K562 (cell line): Measurements from ENCODE around the gene PGPEP1. TPM values are rescaled to one million over a fixed set of nuclear protein-coding genes. Genes with fewer than 3 reads are reported as not detected.
"Not testable (repeated sequence)": the region's sequence is repeated elsewhere in the genome, so short reads cannot be mapped to it uniquely, and the experiment has no call there.

Experiments used
- CXXC5 ChIP-seq: fragments of 250-450 bp; sonication (Bioruptor Pico); IDR thresholded peaks from 2 replicates; pipeline ENCODE4 v1.8.0; 2022; ENCODE audit warnings: inconsistent platforms, mild to moderate bottlenecking, moderate library complexity
- ETV1 ChIP-seq: fragments of 450-650 bp; conservative IDR thresholded peaks from 2 replicates; pipeline ENCODE4 v1.6.1; 2016; ENCODE audit warnings: missing genetic modification characterization, control low read depth, low read depth, missing compliant biosample characterization
- MXD1 ChIP-seq: fragments of 250-450 bp; sonication (Bioruptor Pico); IDR thresholded peaks from 2 replicates; pipeline ENCODE4 v1.8.0; 2021; ENCODE audit warnings: borderline replicate concordance, mild to moderate bottlenecking, moderate library complexity; ENCODE audit not compliant: poor library complexity, severe bottlenecking
- MYC ChIP-seq, 2 experiments: fragments of 250-450 bp in 1 of 2; sonication (Bioruptor Pico) in 1 of 2; IDR thresholded peaks; 2 replicates each; pipeline versions ENCODE4 v1.5.1 to v1.6.1; 2012 to 2021; ENCODE audit warnings: low read depth in 2 of 2, borderline replicate concordance in 1 of 2, improper control_type of control experiment in 1 of 2, low read length in 1 of 2, mild to moderate bottlenecking in 1 of 2, moderate library complexity in 1 of 2
- NR2C1 ChIP-seq, 2 experiments: fragments of 450-650 bp; IDR thresholded peaks; 2 replicates each; pipeline ENCODE4 v1.6.1; 2017; ENCODE audit warnings: mild to moderate bottlenecking in 2 of 2, antibody characterized with exemption in 1 of 2, inconsistent platforms in 1 of 2, missing compliant biosample characterization in 1 of 2, missing genetic modification characterization in 1 of 2
- NR2C2 ChIP-seq, 2 experiments: fragments of 200-800 bp in 1 of 2; sonication (Bioruptor generic) in 1 of 2; sonication (generic) in 1 of 2; formaldehyde crosslinking in 1 of 2; IDR thresholded peaks; 2 replicates each; pipeline versions ENCODE4 v1.6.1 to v1.8.0; 2016 to 2022; ENCODE audit warnings: mild to moderate bottlenecking in 1 of 2, missing compliant biosample characterization in 1 of 2, missing genetic modification characterization in 1 of 2, missing genetic modification reagents in 1 of 2
- NR4A1 ChIP-seq, 2 experiments: fragments of 250-450 bp in 1 of 2; fragments of 450-650 bp in 1 of 2; sonication (Bioruptor Pico) in 1 of 2; IDR thresholded peaks; 2 replicates each; pipeline versions ENCODE4 v1.4.0 to v1.6.1; 2016 to 2020; ENCODE audit warnings: mild to moderate bottlenecking in 2 of 2, missing compliant biosample characterization in 1 of 2, missing genetic modification characterization in 1 of 2, moderate library complexity in 1 of 2
- POLR2B ChIP-seq: fragments of 450-650 bp; IDR thresholded peaks from 2 replicates; pipeline ENCODE4 v1.6.1; 2018; ENCODE audit warnings: low read depth; ENCODE audit not compliant: partially characterized antibody
- POLR2G ChIP-seq: fragments of 200-400 bp; formaldehyde crosslinking; IDR thresholded peaks from 2 replicates; pipeline ENCODE4 v1.6.1; 2017; ENCODE audit warnings: low read depth, mild to moderate bottlenecking, antibody characterized with exemption, low read length, moderate library complexity
- TEAD2 ChIP-seq: fragments of 450-650 bp; IDR thresholded peaks from 2 replicates; pipeline ENCODE4 v1.6.1; 2016; ENCODE audit warnings: missing genetic modification characterization, control low read depth, missing compliant biosample characterization
- THRB ChIP-seq: fragments of 450-650 bp; formaldehyde crosslinking; conservative IDR thresholded peaks from 2 replicates; pipeline ENCODE4 v1.4.0; 2022; ENCODE audit warnings: mild to moderate bottlenecking, missing genetic modification characterization
- ZFX ChIP-seq: sonication (generic); formaldehyde crosslinking; IDR thresholded peaks from 2 replicates; pipeline ENCODE4 v1.8.0; 2022; ENCODE audit warnings: mild to moderate bottlenecking, missing genetic modification reagents, moderate library complexity
- ZNF140 ChIP-seq: fragments of 250-450 bp; sonication (Bioruptor Pico); IDR thresholded peaks from 2 replicates; pipeline ENCODE4 v1.8.0; 2021; ENCODE audit warnings: moderate library complexity, mild to moderate bottlenecking, inconsistent platforms
- ZNF395 ChIP-seq: fragments of 200-800 bp; sonication (Bioruptor generic); IDR thresholded peaks from 2 replicates; pipeline ENCODE4 v1.6.1; 2017; ENCODE audit warnings: missing genetic modification characterization, missing compliant biosample characterization
- ZNF41 ChIP-seq: fragments of 250-450 bp; sonication (Bioruptor Pico); conservative IDR thresholded peaks from 2 replicates; pipeline ENCODE4 v1.4.0; 2020; ENCODE audit warnings: mild to moderate bottlenecking
- ZNF740 ChIP-seq, 3 experiments: fragments of 200-800 bp in 1 of 3; sonication (Bioruptor generic) in 1 of 3; sonication (generic) in 1 of 3; formaldehyde crosslinking in 1 of 3; IDR thresholded peaks; 2 replicates each; pipeline versions ENCODE4 v1.6.1 to v1.8.0; 2016 to 2022; ENCODE audit warnings: mild to moderate bottlenecking in 2 of 3, missing compliant biosample characterization in 2 of 3, missing genetic modification characterization in 2 of 3, missing genetic modification reagents in 1 of 3
- ZNF76 ChIP-seq: fragments of 250-450 bp; sonication (Bioruptor Pico); IDR thresholded peaks from 2 replicates; pipeline ENCODE4 v1.4.0; 2020; ENCODE audit warnings: mild to moderate bottlenecking, moderate library complexity, borderline replicate concordance
- ZNF830 ChIP-seq: fragments of 250-450 bp; sonication (Bioruptor Pico); IDR thresholded peaks from 2 replicates; pipeline ENCODE4 v1.5.0; 2021; ENCODE audit warnings: mild to moderate bottlenecking
- ZSCAN32 ChIP-seq: fragments of 450-650 bp; formaldehyde crosslinking; IDR thresholded peaks from 2 replicates; pipeline ENCODE4 v1.4.0; 2020; ENCODE audit warnings: mild to moderate bottlenecking, moderate library complexity
- polyA plus RNA-seq, 8 experiments: library from polyadenylated mRNA; depleted of rRNA in 4 of 8; stranded (reverse) in 5 of 8; unstranded in 3 of 8; fragments of >200 nt; fragmentation: Nextera tagmentation in 2 of 8; fragmentation: Illumina TruSeq in 1 of 8; extraction: Ambion mirVana in 2 of 8; extraction: Trizol in 1 of 8; gene quantifications; 2 replicates each; pipeline versions ENCODE4 v1.2.1 to v1.2.3, GENCODE V29; 2011 to 2014; ENCODE audit warnings: inconsistent platforms in 1 of 8, missing spikeins in 1 of 8
- total RNA-seq, 7 experiments: library from RNA; depleted of rRNA in 6 of 7; stranded (reverse); fragments of >200 nt in 6 of 7; fragmentation: Illumina TruSeq in 2 of 7; extraction: Trizol in 2 of 7; gene quantifications; 2 replicates each; pipeline versions ENCODE4 v1.2.1 to v1.2.3, GENCODE V29; 2011 to 2021; ENCODE audit warnings: low replicate concordance in 1 of 7

Gene PGPEP1
- total and polyA plus RNA-seq, 9 of the 15 experiments (the other 6 are each of a cell fraction or from before 2014, with no cell fraction given), result 10.0 to 69.6 (median 33.5) TPM

- TF ChIP-seq NR2C2 (CRISPR knock-in tag; IDR thresholded peaks at IDR 0.05) (0 out of 2 replicates have a peak, but pooled peaks have one; percentile 17), ZNF41 (0 out of 2 replicates have a peak, but pooled peaks have one; percentile 55), POLR2G (peak; percentile 74), ZNF395 (CRISPR knock-in tag) (peak; percentile 70), THRB (CRISPR knock-in tag) (peak; percentile 11; the same call in 1 of the 2 replicates), POLR2B (peak; percentile 43), ZNF830 (CRISPR knock-in tag) (peak; percentile 81; the same call in 1 of the 2 replicates), MXD1 (peak; percentile 1), ZFX (peak; percentile 19), ZNF740 (tag; IDR thresholded peaks at IDR 0.05) (peak in 1 of 2 experiments; percentile 60; a peak in 2 of 4 replicates), MYC (CRISPR knock-in tag; IDR thresholded peaks at IDR 0.05; ENCODE audit: borderline replicate concordance, low read depth) (peak; percentile 58; the same call in 1 of the 2 replicates), ETV1 (tag) (peak; percentile 20; the same call in 1 of the 2 replicates), ZSCAN32 (CRISPR knock-in tag) (0 out of 2 replicates have a peak, but pooled peaks have one; percentile 10), ZNF76 (CRISPR knock-in tag) (peak; percentile 60), NR4A1 (tag; IDR thresholded peaks at IDR 0.05) (peak; percentile 96), TEAD2 (peak; percentile 54; the same call in 1 of the 2 replicates), ZNF140 (CRISPR knock-in tag) (peak; percentile 28; the same call in 1 of the 2 replicates), NR2C1 (tag; IDR thresholded peaks at IDR 0.05) (peak; percentile 65; the same call in 1 of the 2 replicates), CXXC5 (CRISPR knock-in tag) (peak; percentile 56)
- TF ChIP-seq NR2C2 (tag; IDR thresholded peaks at IDR 0.05); ZNF740 (CRISPR knock-in tag; IDR thresholded peaks at IDR 0.05); MYC (IDR thresholded peaks at IDR 0.05; ENCODE audit: low read depth, low read length); NR4A1 (CRISPR knock-in tag; IDR thresholded peaks at IDR 0.05); NR2C1 (IDR thresholded peaks at IDR 0.05): not testable (repeated sequence)
Observed at GRCh38 chr19:18364277-18364825, 24.0 kb downstream of the PGPEP1 start (continued).
